SK-N-SH (cell line): ENCODE results near the gene PRG3. TPM values are rescaled to one million over a fixed set of nuclear protein-coding genes. Genes with fewer than 3 reads are reported as not detected.
"Not testable (repeated sequence)": the region's sequence is repeated elsewhere in the genome, so short reads cannot be mapped to it uniquely, and the experiment has no call there.

Source experiments
- CTCF ChIA-PET: fragments of 300-600, 350-600 bp; formaldehyde crosslinking; extraction: SDS; loops from one replicate; lab custom pipeline; 2021; lab: Yijun Ruan, JAX
- POLR2A ChIA-PET: fragments of 350-600 bp; sonication (Branson Sonifier 250); formaldehyde crosslinking; extraction: SDS; loops from one replicate; lab custom pipeline; 2020; ENCODE audit warnings: antibody characterized with exemption, inconsistent platforms; lab: Yijun Ruan, JAX
- DNase-seq: peaks from one replicate; pipeline ENCODE4 v3.0.0; 2012
- H2AFZ ChIP-seq: fragments of 200-600 bp; sonication (generic); 2 replicates; pipeline ENCODE4 v1.8.1; 2016; ENCODE audit warnings: antibody characterized with exemption, mild to moderate bottlenecking, low read depth
- H3F3A ChIP-seq: fragments of 200-600 bp; sonication (generic); replicated peaks from 2 replicates; pipeline ENCODE3; 2016; ENCODE audit warnings: antibody characterized with exemption, mild to moderate bottlenecking; ENCODE audit not compliant: insufficient read depth
- H3K27ac ChIP-seq, 2 experiments: fragments of 200-500 bp in 1 of 2; fragments of 200-600 bp in 1 of 2; sonication (Bioruptor generic) in 1 of 2; sonication (generic), shearing (Covaris generic) in 1 of 2; 2 replicates each; pipeline versions ENCODE4 v1.5.1 to v1.6.1; 2014 to 2016; ENCODE audit warnings: low read depth in 2 of 2, inconsistent platforms in 1 of 2, low read length in 1 of 2, mild to moderate bottlenecking in 1 of 2, mixed read lengths in 1 of 2
- H3K27me3 ChIP-seq: fragments of 200-600 bp; sonication (generic), shearing (Covaris generic); 2 replicates; pipeline ENCODE4 v1.6.1; 2016; ENCODE audit warnings: mixed run types; ENCODE audit not compliant: insufficient read depth
- H3K36me3 ChIP-seq, 2 experiments: fragments of 200-500 bp in 1 of 2; fragments of 200-600 bp in 1 of 2; sonication (Bioruptor generic) in 1 of 2; sonication (generic) in 1 of 2; replicated peaks in 1 of 2; 2 replicates each; pipeline versions ENCODE3 to v1.5.1; 2014 to 2016; ENCODE audit warnings: low read length in 1 of 2, mild to moderate bottlenecking in 1 of 2; ENCODE audit not compliant: insufficient read depth in 2 of 2, control insufficient read depth in 1 of 2
- H3K4me1 ChIP-seq, 2 experiments: fragments of 200-500 bp in 1 of 2; fragments of 200-600 bp in 1 of 2; sonication (Bioruptor generic) in 1 of 2; sonication (generic), shearing (Covaris generic) in 1 of 2; 2 replicates each; pipeline versions ENCODE4 v1.5.1 to v1.6.1; 2014 to 2016; ENCODE audit warnings: low read depth in 1 of 2, low read length in 1 of 2, mixed run types in 1 of 2; ENCODE audit not compliant: insufficient read depth in 2 of 2, control insufficient read depth in 1 of 2
- H3K4me2 ChIP-seq: fragments of 200-600 bp; sonication (generic), shearing (Covaris generic); 2 replicates; pipeline ENCODE4 v1.6.1; 2017; ENCODE audit warnings: mixed run types
- H3K4me3 ChIP-seq, 2 experiments: fragments of 200-500 bp in 1 of 2; fragments of 200-600 bp in 1 of 2; sonication (Bioruptor generic) in 1 of 2; sonication (generic), shearing (Covaris generic) in 1 of 2; 2 replicates each; pipeline versions ENCODE4 v1.5.1 to v1.8.1; 2014 to 2016; ENCODE audit warnings: low read depth in 2 of 2, inconsistent platforms in 1 of 2, low read length in 1 of 2, mild to moderate bottlenecking in 1 of 2, mixed read lengths in 1 of 2, moderate library complexity in 1 of 2
- H3K79me2 ChIP-seq: fragments of 200-600 bp; sonication (generic); 2 replicates; pipeline ENCODE4 v1.8.1; 2017; ENCODE audit warnings: mild to moderate bottlenecking; ENCODE audit not compliant: insufficient read depth
- H3K9ac ChIP-seq: fragments of 200-600 bp; sonication (generic); 2 replicates; pipeline ENCODE4 v1.6.1; 2017; ENCODE audit warnings: mixed run types
- H3K9me2 ChIP-seq: fragments of 200-600 bp; sonication (generic); 2 replicates; pipeline ENCODE4 v1.6.1; 2017; ENCODE audit warnings: mixed run types
- H3K9me3 ChIP-seq: fragments of 200-600 bp; sonication (generic); 2 replicates; pipeline ENCODE4 v1.6.1; 2017; ENCODE audit warnings: mixed run types, mild to moderate bottlenecking, moderate library complexity
- H4K20me1 ChIP-seq: fragments of 200-600 bp; sonication (generic); 2 replicates; pipeline ENCODE4 v1.6.1; 2017; ENCODE audit warnings: mild to moderate bottlenecking, mixed run types; ENCODE audit not compliant: insufficient read depth
- ELF1 ChIP-seq: IDR thresholded peaks from 2 replicates; pipeline ENCODE4 v1.4.0; 2012
- EP300 ChIP-seq, 2 experiments: IDR thresholded peaks; 2 replicates each; pipeline versions ENCODE4 v1.4.0 to v1.6.1; 2012; ENCODE audit warnings: borderline replicate concordance in 1 of 2, low read depth in 1 of 2, low read length in 1 of 2
- POLR2AphosphoS5 ChIP-seq: IDR thresholded peaks from 2 replicates; pipeline ENCODE4 v1.6.1; 2012; ENCODE audit warnings: low read depth, low read length
- REST ChIP-seq: IDR thresholded peaks from 2 replicates; pipeline ENCODE4 v1.6.1; 2012; ENCODE audit warnings: mild to moderate bottlenecking, low read depth, low read length, moderate library complexity
- RXRA ChIP-seq: IDR thresholded peaks from 2 replicates; pipeline ENCODE4 v1.4.0; 2012; ENCODE audit warnings: low read depth, mild to moderate bottlenecking, borderline replicate concordance
- TAF1 ChIP-seq: IDR thresholded peaks from 2 replicates; pipeline ENCODE4 v1.6.1; 2012; ENCODE audit warnings: low read depth, mild to moderate bottlenecking, low read length, moderate library complexity, borderline replicate concordance
- YY1 ChIP-seq: IDR thresholded peaks from 2 replicates; pipeline ENCODE4 v1.4.0; 2012; ENCODE audit warnings: low read depth, mild to moderate bottlenecking
- WGBS: methylation state at CpG from one replicate; pipeline ENCODE4 v1.1.6; 2017; ENCODE audit warnings: low lambda C conversion rate; 5-methylcytosine and 5-hydroxymethylcytosine counted together
- polyA plus RNA-seq, 3 experiments: library from polyadenylated mRNA; depleted of rRNA; stranded (reverse); fragments of >200 nt; gene quantifications; 2 replicates each; pipeline ENCODE4 v1.2.3, GENCODE V29; 2012
- TF ChIP-seq, protein P1 (sequence below): IDR thresholded peaks from 2 replicates; pipeline ENCODE4; 2012

Gene PRG3
- polyA plus RNA-seq, 1 of the 3 experiments (the other 2 are of a cell fraction), result not detected

- TF ChIP-seq REST, result no peak
- TF ChIP-seq, protein P1, sequence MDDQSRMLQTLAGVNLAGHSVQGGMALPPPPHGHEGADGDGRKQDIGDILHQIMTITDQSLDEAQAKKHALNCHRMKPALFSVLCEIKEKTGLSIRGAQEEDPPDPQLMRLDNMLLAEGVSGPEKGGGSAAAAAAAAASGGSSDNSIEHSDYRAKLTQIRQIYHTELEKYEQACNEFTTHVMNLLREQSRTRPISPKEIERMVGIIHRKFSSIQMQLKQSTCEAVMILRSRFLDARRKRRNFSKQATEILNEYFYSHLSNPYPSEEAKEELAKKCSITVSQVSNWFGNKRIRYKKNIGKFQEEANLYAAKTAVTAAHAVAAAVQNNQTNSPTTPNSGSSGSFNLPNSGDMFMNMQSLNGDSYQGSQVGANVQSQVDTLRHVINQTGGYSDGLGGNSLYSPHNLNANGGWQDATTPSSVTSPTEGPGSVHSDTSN, result no peak
- TF ChIP-seq TAF1, result no peak
- TF ChIP-seq, all 33 proteins: peak for 0
Observed at GRCh38 chr11:57406337-57406904, 25.5 kb upstream of the PRG3 start (continued).

DNA sequence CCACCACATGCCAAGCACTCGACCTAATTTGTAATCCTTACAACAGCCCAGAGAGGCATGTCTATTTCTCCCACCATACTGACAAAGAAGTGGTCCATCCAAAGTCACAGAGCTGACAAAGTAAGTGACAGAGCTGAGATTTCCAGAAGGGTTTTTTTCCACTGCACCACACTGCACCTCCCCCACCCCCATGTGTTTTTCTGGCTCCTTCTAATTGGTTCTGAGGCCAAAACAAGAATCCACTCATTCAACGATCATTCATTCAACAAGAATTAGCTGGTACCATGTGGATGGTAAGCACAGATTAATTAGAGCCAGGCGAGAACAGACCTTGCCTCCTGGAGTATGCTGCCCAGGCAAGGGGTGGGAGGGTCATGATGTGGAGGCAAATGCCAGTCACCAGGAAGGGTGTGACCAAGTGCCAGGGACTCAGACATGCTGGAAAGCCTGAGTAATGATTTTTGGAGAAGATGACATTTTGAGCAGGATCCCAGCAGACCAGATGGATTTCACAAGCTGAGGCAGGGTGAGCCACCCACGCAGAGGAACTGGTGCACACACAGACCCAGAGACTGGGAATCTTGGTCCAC, 24.4 kb upstream of the PRG3 start:
- H3K27me3 ChIP-seq, result peaks cover 5% of the 10 kb centered on the region; the same call in 1 of the 2 replicates
- TF ChIP-seq POLR2AphosphoS5 (no peak), YY1 (no peak), ELF1 (no peak), RXRA (no peak)
- no peak overlapping the region for H2AFZ ChIP-seq
- H3K4me3 ChIP-seq, result no peak overlapping the region
- no peaks in the 10 kb centered on the region for H3K36me3 ChIP-seq
- WGBS, result 63% methylated on average over 4 of the region's 4 CpGs
- H3F3A ChIP-seq, result no peaks in the 10 kb centered on the region
- ChIA-PET POLR2A (no interaction called here), CTCF (interaction anchor here (1.2 kb wide), 1 partner anchor 53 kb away, joined by 3 read pairs; no protein-coding TSS in a partner anchor)
- H3K79me2 ChIP-seq, result no peaks in the 10 kb centered on the region
- H3K4me1 ChIP-seq, result no peaks in the 10 kb centered on the region; a peak in 1 of 4 replicates
- H3K9ac ChIP-seq, result no peak overlapping the region
- H3K9me2 ChIP-seq, result no peaks in the 10 kb centered on the region
- H3K4me2 ChIP-seq, result no peak overlapping the region
- no peaks in the 10 kb centered on the region for H4K20me1 ChIP-seq
- no peak overlapping the region for H3K27ac ChIP-seq
- no peak for DNase-seq
- H3K9me3 ChIP-seq, result no peaks in the 10 kb centered on the region

- H3K4me1 ChIP-seq, result no peaks in the 10 kb centered on the region; a peak in 1 of 4 replicates
- no peak for DNase-seq
- peaks cover 21% of the 10 kb centered on the region; the same call in 1 of the 2 replicates for H3K27me3 ChIP-seq
- WGBS, result 71% methylated on average over 2 of the region's 2 CpGs
- TF ChIP-seq TAF1, result no peak
- TF ChIP-seq EP300 (IDR thresholded peaks at IDR 0.05; ENCODE audit: borderline replicate concordance in 1 of 2, low read depth in 1 of 2, low read length in 1 of 2), result no peak
- ChIA-PET CTCF (interaction anchor here (1.2 kb wide), 1 partner anchor 54 kb away, joined by 3 read pairs; no protein-coding TSS in a partner anchor), POLR2A (no interaction called here)
- H3K9me3 ChIP-seq, result no peaks in the 10 kb centered on the region
- no peak overlapping the region for H2AFZ ChIP-seq
- H3F3A ChIP-seq, result no peaks in the 10 kb centered on the region
- H3K27ac ChIP-seq, result no peak overlapping the region
- no peaks in the 10 kb centered on the region for H3K79me2 ChIP-seq
- H3K4me3 ChIP-seq, result no peak overlapping the region
- H3K9me2 ChIP-seq, result no peaks in the 10 kb centered on the region
- H3K9ac ChIP-seq, result no peak overlapping the region
- H3K4me2 ChIP-seq, result no peak overlapping the region
- H4K20me1 ChIP-seq, result no peaks in the 10 kb centered on the region
- H3K36me3 ChIP-seq, result no peaks in the 10 kb centered on the region
Observed at GRCh38 chr11:57403802-57404147, 22.8 kb upstream of the PRG3 start.

DNA sequence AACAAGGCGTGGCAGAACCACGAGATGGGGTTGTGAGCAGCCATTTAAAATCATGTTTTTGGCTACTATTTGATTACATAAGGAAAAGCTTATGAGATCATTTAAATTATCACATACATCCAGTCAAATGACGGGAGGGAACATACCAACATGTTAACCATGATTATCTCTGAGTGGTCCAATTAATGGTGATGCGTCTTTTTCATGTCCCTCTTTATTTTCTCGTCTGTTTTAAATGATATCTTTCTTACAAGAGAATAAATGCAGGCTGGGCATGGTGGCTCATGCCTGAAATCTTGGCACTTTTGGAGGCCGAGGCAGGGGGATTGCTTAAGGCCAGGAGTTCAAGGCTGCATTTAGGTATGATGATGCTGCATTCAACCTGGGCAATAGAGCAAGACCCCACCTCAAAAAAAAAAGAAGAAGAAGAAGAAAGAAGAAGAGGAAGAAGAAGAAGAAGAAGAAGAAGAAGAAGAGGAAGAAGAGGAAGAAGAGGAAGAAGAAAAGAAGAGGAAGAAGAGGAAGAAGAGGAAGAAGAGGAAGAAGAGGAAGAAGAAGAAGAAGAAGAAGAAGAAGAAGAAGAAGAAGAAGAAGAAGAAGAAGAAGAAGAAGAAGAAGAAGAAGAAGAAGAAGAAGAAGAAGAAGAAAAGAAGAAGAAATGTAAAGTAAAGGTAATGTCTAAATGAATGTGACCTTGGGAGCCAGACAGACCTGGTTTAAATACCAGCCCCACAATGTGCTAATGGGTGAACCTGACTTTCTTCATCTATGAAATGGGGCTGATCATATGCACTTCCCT, 22.3 kb upstream of the PRG3 start:
- H3K9ac ChIP-seq, H3F3A ChIP-seq, H3K36me3 ChIP-seq, H2AFZ ChIP-seq, H3K27ac ChIP-seq, H3K4me1 ChIP-seq, POLR2A ChIA-PET, H3K9me3 ChIP-seq, H3K4me3 ChIP-seq, H3K79me2 ChIP-seq, H3K9me2 ChIP-seq, H3K4me2 ChIP-seq, DNase-seq, H4K20me1 ChIP-seq: not testable (repeated sequence)
- H3K27me3 ChIP-seq, result peaks cover 22% of the 10 kb centered on the region; the same call in 1 of the 2 replicates
- CTCF ChIA-PET, result interaction anchor here (1.2 kb wide), 2 partner anchors 15 to 55 kb away, joined by 3 read pairs; no protein-coding TSS in a partner anchor
- 33% methylated on average over 6 of the region's 6 CpGs for WGBS
